K562 (cell line): ENCODE measurements around the gene GALK2. TPM values are rescaled to one million over a fixed set of nuclear protein-coding genes. Genes with fewer than 3 reads are reported as not detected.

Experiments
- ATAC-seq: fragments of 200-7000 bp; cut with Tn5 transposase; 3 replicates; pipeline ENCODE4 v1.9.1; 2020; ENCODE audit warnings: moderate library complexity
- BruUV-seq: library from RNA; stranded (reverse); fragments of 400-500 nt; replicated peaks from 2 replicates; lab custom pipeline; 2021; lab: Mats Ljungman, UMichigan
- CTCF ChIA-PET: fragments of 300-600 bp; formaldehyde crosslinking; extraction: SDS; loops from one replicate; lab custom pipeline; 2021; ENCODE audit warnings: low intra/inter-chr PET ratio; lab: Yijun Ruan, JAX
- POLR2A ChIA-PET: fragments of 300-600, 350-650 bp; sonication (Branson Sonifier 250); formaldehyde crosslinking; extraction: SDS; loops from one replicate; lab custom pipeline; 2021; ENCODE audit warnings: antibody characterized with exemption, inconsistent platforms; lab: Yijun Ruan, JAX
- DNase-seq, 4 experiments: peaks; one replicate each; pipeline versions ENCODE4 v3.0.0 to v3.0.0-alpha.2; 2011 to 2018; ENCODE audit warnings: low spot score in 3 of 4, mixed read lengths in 3 of 4; ENCODE audit errors: extremely low read depth in 1 of 4
- FAIRE-seq: peaks from 2 replicates; lab custom pipeline; 2011; peaks lifted over from hg19 to GRCh38; lab: Jason Lieb, UNC
- H2AFZ ChIP-seq: 2 replicates; pipeline ENCODE4 v1.6.0; 2011; ENCODE audit warnings: low read depth, low read length, control low read depth, inconsistent platforms
- H3K27ac ChIP-seq: fragments of 200-600 bp; 3 replicates; pipeline ENCODE4 v1.8.0; 2011; ENCODE audit warnings: low read depth, mild to moderate bottlenecking, control low read depth, inconsistent platforms, low read length, moderate library complexity, mixed read lengths; ENCODE audit errors: extremely low read depth
- H3K27me3 ChIP-seq, 2 experiments: fragments of 300-600 bp in 1 of 2; 2 replicates in 1 of 2; 3 replicates in 1 of 2; pipeline versions ENCODE4 v1.6.0 to v1.8.0; 2011; ENCODE audit warnings: inconsistent platforms in 2 of 2, low read length in 2 of 2, mild to moderate bottlenecking in 1 of 2, mixed read lengths in 1 of 2, moderate library complexity in 1 of 2; ENCODE audit not compliant: control insufficient read depth in 2 of 2, insufficient read depth in 2 of 2
- H3K36me3 ChIP-seq: fragments of 300-600 bp; 3 replicates; pipeline ENCODE4 v1.8.0; 2011; ENCODE audit warnings: mild to moderate bottlenecking, low read length, inconsistent platforms; ENCODE audit not compliant: control insufficient read depth, insufficient read depth
- H3K4me1 ChIP-seq, 2 experiments: fragments of 200-600 bp in 1 of 2; replicated peaks in 1 of 2; 2 replicates in 1 of 2; 3 replicates in 1 of 2; pipeline versions ENCODE4 v1.5.1 to v1.8.0; 2011; ENCODE audit warnings: inconsistent platforms in 2 of 2, low read length in 2 of 2, mild to moderate bottlenecking in 1 of 2, mixed read lengths in 1 of 2, moderate library complexity in 1 of 2; ENCODE audit not compliant: control insufficient read depth in 2 of 2, insufficient read depth in 2 of 2
- H3K4me2 ChIP-seq: 2 replicates; pipeline ENCODE4 v1.6.1; 2011; ENCODE audit warnings: low read length, control low read depth, inconsistent platforms, mixed read lengths; ENCODE audit not compliant: insufficient read depth
- H3K4me3 ChIP-seq: fragments of 200-600 bp; sonication (generic), shearing (Covaris generic); 2 replicates; pipeline ENCODE4 v1.5.1; 2016; ENCODE audit warnings: control low read depth, inconsistent platforms
- H3K79me2 ChIP-seq: fragments of 200-600 bp; 3 replicates; pipeline ENCODE4 v1.8.0; 2011; ENCODE audit warnings: low read length, inconsistent platforms; ENCODE audit not compliant: control insufficient read depth, insufficient read depth
- H3K9ac ChIP-seq, 2 experiments: 2 replicates each; pipeline versions ENCODE4 v1.6.0 to v1.6.1; 2011; ENCODE audit warnings: low read depth in 2 of 2, low read length in 2 of 2, control low read depth in 1 of 2, inconsistent platforms in 1 of 2, mild to moderate bottlenecking in 1 of 2, mixed read lengths in 1 of 2; ENCODE audit not compliant: insufficient read depth in 1 of 2
- H3K9me1 ChIP-seq: one replicate; pipeline ENCODE4 v1.6.0; 2011; ENCODE audit warnings: inconsistent platforms, mild to moderate bottlenecking, low read length, moderate library complexity; ENCODE audit not compliant: control insufficient read depth, insufficient read depth
- H3K9me3 ChIP-seq: replicated peaks from 2 replicates; pipeline ENCODE4 v1.5.1; 2011; ENCODE audit warnings: low read depth, low read length, inconsistent platforms; ENCODE audit not compliant: control insufficient read depth, insufficient read depth
- H4K20me1 ChIP-seq: replicated peaks from 2 replicates; pipeline ENCODE4 v1.6.1; 2011; ENCODE audit warnings: low read length, inconsistent platforms, mixed read lengths; ENCODE audit not compliant: control insufficient read depth, insufficient read depth
- HNRNPH1 ChIP-seq: fragments of 200-400 bp; formaldehyde crosslinking; optimal IDR thresholded peaks from 2 replicates; pipeline ENCODE3; 2017; ENCODE audit warnings: low read depth, mild to moderate bottlenecking, low read length, moderate library complexity
- NRF1 ChIP-seq, 2 experiments: fragments of 450-650 bp; IDR thresholded peaks in 1 of 2; conservative IDR thresholded peaks in 1 of 2; 2 replicates each; pipeline ENCODE4 v1.6.1; 2014; ENCODE audit warnings: mild to moderate bottlenecking in 2 of 2
- ZNF592 ChIP-seq: fragments of 450-650 bp; IDR thresholded peaks from 2 replicates; pipeline ENCODE4 v1.6.1; 2017; ENCODE audit warnings: antibody characterized with exemption, mild to moderate bottlenecking
- ZNF77 ChIP-seq: fragments of 250-450 bp; sonication (Bioruptor Pico); IDR thresholded peaks from 2 replicates; pipeline ENCODE4 v1.5.0; 2020
- WGBS: fragments of 100-300 bp; shearing (Covaris generic); methylation state at CpG from one replicate; pipeline ENCODE4 v1.1.6; 2016; ENCODE audit warnings: low coverage, mixed read lengths; ENCODE audit not compliant: insufficient coverage; ENCODE audit errors: missing lambda C conversion rate; 5-methylcytosine and 5-hydroxymethylcytosine counted together
- in situ Hi-C: fragments of 300-500 bp; cut with MboI; formaldehyde crosslinking; loops from 4 replicates; pipeline ENCODE4 v1.15.0; 2018; ENCODE audit warnings: inconsistent platforms, mixed read lengths
- intact Hi-C: fragments of 100-400 bp; cut with micrococcal nuclease; formaldehyde crosslinking; loops from 2 replicates; pipeline ENCODE4 v1.14.2; 2022
- polyA plus RNA-seq, 8 experiments: library from polyadenylated mRNA; depleted of rRNA in 4 of 8; stranded (reverse) in 5 of 8; unstranded in 3 of 8; fragments of >200 nt; fragmentation: Nextera tagmentation in 2 of 8; fragmentation: Illumina TruSeq in 1 of 8; extraction: Ambion mirVana in 2 of 8; extraction: Trizol in 1 of 8; gene quantifications; 2 replicates each; pipeline versions ENCODE4 v1.2.1 to v1.2.3, GENCODE V29; 2011 to 2014; ENCODE audit warnings: inconsistent platforms in 1 of 8, missing spikeins in 1 of 8
- total RNA-seq, 7 experiments: library from RNA; depleted of rRNA in 6 of 7; stranded (reverse); fragments of >200 nt in 6 of 7; fragmentation: Illumina TruSeq in 2 of 7; extraction: Trizol in 2 of 7; gene quantifications; 2 replicates each; pipeline versions ENCODE4 v1.2.1 to v1.2.3, GENCODE V29; 2011 to 2021; ENCODE audit warnings: low replicate concordance in 1 of 7
- TF ChIP-seq, protein P1 (sequence below): fragments of 150-350 bp; conservative IDR thresholded peaks from 2 replicates; pipeline ENCODE4 v1.6.1; 2014; ENCODE audit warnings: low read length

The GALK2 gene
- total and polyA plus RNA-seq, 9 of the 15 experiments (the other 6 are each of a cell fraction or from before 2014, with no cell fraction given) = 32.8 to 82.0 (median 54.4) TPM

GRCh38 chr15:49174902-49175301 is 4.9 kb downstream of the GALK2 start:
- peaks cover 82% of the 10 kb centered on the region for H3K79me2 ChIP-seq
- no peak overlapping the region for H3K9ac ChIP-seq
- TF ChIP-seq ZNF77 (CRISPR knock-in tag) (no peak), NRF1 (conservative IDR thresholded peaks at IDR 0.05 in 1 of 2, IDR thresholded peaks at IDR 0.05 in 1 of 2) (peak; percentile 73 to 75), ZNF592 (no peak), HNRNPH1 (no peak)
- TF ChIP-seq, protein P1, sequence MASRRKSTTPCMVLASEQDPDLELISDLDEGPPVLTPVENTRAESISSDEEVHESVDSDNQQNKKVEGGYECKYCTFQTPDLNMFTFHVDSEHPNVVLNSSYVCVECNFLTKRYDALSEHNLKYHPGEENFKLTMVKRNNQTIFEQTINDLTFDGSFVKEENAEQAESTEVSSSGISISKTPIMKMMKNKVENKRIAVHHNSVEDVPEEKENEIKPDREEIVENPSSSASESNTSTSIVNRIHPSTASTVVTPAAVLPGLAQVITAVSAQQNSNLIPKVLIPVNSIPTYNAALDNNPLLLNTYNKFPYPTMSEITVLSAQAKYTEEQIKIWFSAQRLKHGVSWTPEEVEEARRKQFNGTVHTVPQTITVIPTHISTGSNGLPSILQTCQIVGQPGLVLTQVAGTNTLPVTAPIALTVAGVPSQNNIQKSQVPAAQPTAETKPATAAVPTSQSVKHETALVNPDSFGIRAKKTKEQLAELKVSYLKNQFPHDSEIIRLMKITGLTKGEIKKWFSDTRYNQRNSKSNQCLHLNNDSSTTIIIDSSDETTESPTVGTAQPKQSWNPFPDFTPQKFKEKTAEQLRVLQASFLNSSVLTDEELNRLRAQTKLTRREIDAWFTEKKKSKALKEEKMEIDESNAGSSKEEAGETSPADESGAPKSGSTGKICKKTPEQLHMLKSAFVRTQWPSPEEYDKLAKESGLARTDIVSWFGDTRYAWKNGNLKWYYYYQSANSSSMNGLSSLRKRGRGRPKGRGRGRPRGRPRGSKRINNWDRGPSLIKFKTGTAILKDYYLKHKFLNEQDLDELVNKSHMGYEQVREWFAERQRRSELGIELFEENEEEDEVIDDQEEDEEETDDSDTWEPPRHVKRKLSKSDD = no peak
- ChIA-PET CTCF (no interaction called here), POLR2A (no interaction called here)
- peaks cover 4% of the 10 kb centered on the region; the same call in 1 of the 2 replicates for H3K9me3 ChIP-seq
- H3K27ac ChIP-seq = peak overlapping the region; percentile 12; the same call in 1 of the 3 replicates
- intact Hi-C loops (loop anchor here (10.0 kb wide), 1 partner anchor 440 kb away; no protein-coding TSS in a partner anchor), in situ Hi-C loops (no loop called here)
- 58% methylated on average over 3 of the region's 3 CpGs for WGBS
- ATAC-seq = no peak
- FAIRE-seq = peak; percentile 69
- H2AFZ ChIP-seq = no peak overlapping the region
- BruUV-seq = no TSS peak
- peak overlapping the region; percentile 35; the same call in 1 of the 2 replicates for H3K4me2 ChIP-seq
- H3K4me1 ChIP-seq = peaks cover 0 to 10% of the 10 kb centered on the region in 2 experiments; a peak in 4 of 5 replicates
- no peaks in the 10 kb centered on the region for H3K9me1 ChIP-seq
- H3K4me3 ChIP-seq = no peak overlapping the region
- H3K27me3 ChIP-seq = no peaks in the 10 kb centered on the region
- peak in 1 of 4 experiments; percentile 30 for DNase-seq
- no peaks in the 10 kb centered on the region for H4K20me1 ChIP-seq
- peaks cover 30% of the 10 kb centered on the region for H3K36me3 ChIP-seq
